K562 (cell line): ENCODE data around the gene CTDNEP1. TPM values are rescaled to one million over a fixed set of nuclear protein-coding genes. Genes with fewer than 3 reads are reported as not detected.
A peak's percentile ranks its signal among the peaks of the same experiment; 100 is the strongest.

ENCODE experiments used
- ATAC-seq: fragments of 200-7000 bp; cut with Tn5 transposase; 3 replicates; pipeline ENCODE4 v1.9.1; 2020; ENCODE audit warnings: moderate library complexity
- BruUV-seq: library from RNA; stranded (reverse); fragments of 400-500 nt; replicated peaks from 2 replicates; lab custom pipeline; 2021; lab: Mats Ljungman, UMichigan
- CTCF ChIA-PET: fragments of 300-600 bp; formaldehyde crosslinking; extraction: SDS; loops from one replicate; lab custom pipeline; 2021; ENCODE audit warnings: low intra/inter-chr PET ratio; lab: Yijun Ruan, JAX
- POLR2A ChIA-PET: fragments of 300-600, 350-650 bp; sonication (Branson Sonifier 250); formaldehyde crosslinking; extraction: SDS; loops from one replicate; lab custom pipeline; 2021; ENCODE audit warnings: antibody characterized with exemption, inconsistent platforms; lab: Yijun Ruan, JAX
- DNase-seq, 4 experiments: peaks; one replicate each; pipeline versions ENCODE4 v3.0.0 to v3.0.0-alpha.2; 2011 to 2018; ENCODE audit warnings: low spot score in 3 of 4, mixed read lengths in 3 of 4; ENCODE audit errors: extremely low read depth in 1 of 4
- FAIRE-seq: peaks from 2 replicates; lab custom pipeline; 2011; peaks lifted over from hg19 to GRCh38; lab: Jason Lieb, UNC
- H2AFZ ChIP-seq: 2 replicates; pipeline ENCODE4 v1.6.0; 2011; ENCODE audit warnings: low read depth, low read length, control low read depth, inconsistent platforms
- H3K27ac ChIP-seq: fragments of 200-600 bp; 3 replicates; pipeline ENCODE4 v1.8.0; 2011; ENCODE audit warnings: low read depth, mild to moderate bottlenecking, control low read depth, inconsistent platforms, low read length, moderate library complexity, mixed read lengths; ENCODE audit errors: extremely low read depth
- H3K27me3 ChIP-seq, 2 experiments: fragments of 300-600 bp in 1 of 2; 2 replicates in 1 of 2; 3 replicates in 1 of 2; pipeline versions ENCODE4 v1.6.0 to v1.8.0; 2011; ENCODE audit warnings: inconsistent platforms in 2 of 2, low read length in 2 of 2, mild to moderate bottlenecking in 1 of 2, mixed read lengths in 1 of 2, moderate library complexity in 1 of 2; ENCODE audit not compliant: control insufficient read depth in 2 of 2, insufficient read depth in 2 of 2
- H3K36me3 ChIP-seq: fragments of 300-600 bp; 3 replicates; pipeline ENCODE4 v1.8.0; 2011; ENCODE audit warnings: mild to moderate bottlenecking, low read length, inconsistent platforms; ENCODE audit not compliant: control insufficient read depth, insufficient read depth
- H3K4me1 ChIP-seq, 2 experiments: fragments of 200-600 bp in 1 of 2; replicated peaks in 1 of 2; 2 replicates in 1 of 2; 3 replicates in 1 of 2; pipeline versions ENCODE4 v1.5.1 to v1.8.0; 2011; ENCODE audit warnings: inconsistent platforms in 2 of 2, low read length in 2 of 2, mild to moderate bottlenecking in 1 of 2, mixed read lengths in 1 of 2, moderate library complexity in 1 of 2; ENCODE audit not compliant: control insufficient read depth in 2 of 2, insufficient read depth in 2 of 2
- H3K4me2 ChIP-seq: 2 replicates; pipeline ENCODE4 v1.6.1; 2011; ENCODE audit warnings: low read length, control low read depth, inconsistent platforms, mixed read lengths; ENCODE audit not compliant: insufficient read depth
- H3K4me3 ChIP-seq: fragments of 200-600 bp; sonication (generic), shearing (Covaris generic); 2 replicates; pipeline ENCODE4 v1.5.1; 2016; ENCODE audit warnings: control low read depth, inconsistent platforms
- H3K79me2 ChIP-seq: fragments of 200-600 bp; 3 replicates; pipeline ENCODE4 v1.8.0; 2011; ENCODE audit warnings: low read length, inconsistent platforms; ENCODE audit not compliant: control insufficient read depth, insufficient read depth
- H3K9ac ChIP-seq, 2 experiments: 2 replicates each; pipeline versions ENCODE4 v1.6.0 to v1.6.1; 2011; ENCODE audit warnings: low read depth in 2 of 2, low read length in 2 of 2, control low read depth in 1 of 2, inconsistent platforms in 1 of 2, mild to moderate bottlenecking in 1 of 2, mixed read lengths in 1 of 2; ENCODE audit not compliant: insufficient read depth in 1 of 2
- H3K9me1 ChIP-seq: one replicate; pipeline ENCODE4 v1.6.0; 2011; ENCODE audit warnings: inconsistent platforms, mild to moderate bottlenecking, low read length, moderate library complexity; ENCODE audit not compliant: control insufficient read depth, insufficient read depth
- H3K9me3 ChIP-seq: replicated peaks from 2 replicates; pipeline ENCODE4 v1.5.1; 2011; ENCODE audit warnings: low read depth, low read length, inconsistent platforms; ENCODE audit not compliant: control insufficient read depth, insufficient read depth
- H4K20me1 ChIP-seq: replicated peaks from 2 replicates; pipeline ENCODE4 v1.6.1; 2011; ENCODE audit warnings: low read length, inconsistent platforms, mixed read lengths; ENCODE audit not compliant: control insufficient read depth, insufficient read depth
- CTCFL ChIP-seq: IDR thresholded peaks from 2 replicates; pipeline ENCODE4 v1.6.1; 2011; ENCODE audit warnings: borderline replicate concordance, low read depth, mild to moderate bottlenecking, moderate library complexity, low read length; ENCODE audit not compliant: insufficient read depth, poor library complexity, severe bottlenecking
- JUNB ChIP-seq: fragments of 450-650 bp; formaldehyde crosslinking; conservative IDR thresholded peaks from 2 replicates; pipeline ENCODE4 v1.4.0; 2020; ENCODE audit warnings: mild to moderate bottlenecking
- MIER1 ChIP-seq: fragments of 450-650 bp; IDR thresholded peaks from 2 replicates; pipeline ENCODE4 v1.6.1; 2016; ENCODE audit warnings: antibody characterized with exemption, mild to moderate bottlenecking, low read depth
- PHF8 ChIP-seq: fragments of 200-600 bp; sonication (generic); IDR thresholded peaks from 2 replicates; pipeline ENCODE4 v1.6.1; 2012; ENCODE audit warnings: mixed run types, mild to moderate bottlenecking, inconsistent platforms, low read length, moderate library complexity, borderline replicate concordance
- SIN3A ChIP-seq, 2 experiments: fragments of 150-350 bp in 1 of 2; IDR thresholded peaks; 2 replicates each; pipeline ENCODE4 v1.6.1; 2011 to 2016; ENCODE audit warnings: borderline replicate concordance in 2 of 2, low read depth in 2 of 2, low read length in 2 of 2, mild to moderate bottlenecking in 2 of 2, moderate library complexity in 2 of 2; ENCODE audit not compliant: control insufficient read depth in 1 of 2
- SPI1 ChIP-seq: IDR thresholded peaks from 2 replicates; pipeline ENCODE4 v1.6.1; 2011; ENCODE audit warnings: low read depth, low read length, control low read depth, borderline replicate concordance
- TOE1 ChIP-seq, 2 experiments: fragments of 450-650 bp in 1 of 2; sonication (generic) in 1 of 2; formaldehyde crosslinking in 1 of 2; IDR thresholded peaks; 2 replicates each; pipeline versions ENCODE4 v1.7.1 to v1.8.0; 2016 to 2022; ENCODE audit warnings: borderline replicate concordance in 2 of 2, mild to moderate bottlenecking in 2 of 2, antibody characterized with exemption in 1 of 2, inconsistent platforms in 1 of 2, low read depth in 1 of 2, missing genetic modification reagents in 1 of 2, moderate library complexity in 1 of 2
- ZNF224 ChIP-seq: sonication (generic); formaldehyde crosslinking; IDR thresholded peaks from 2 replicates; pipeline ENCODE4 v1.8.0; 2022; ENCODE audit warnings: mild to moderate bottlenecking, missing genetic modification reagents
- WGBS: fragments of 100-300 bp; shearing (Covaris generic); methylation state at CpG from one replicate; pipeline ENCODE4 v1.1.6; 2016; ENCODE audit warnings: low coverage, mixed read lengths; ENCODE audit not compliant: insufficient coverage; ENCODE audit errors: missing lambda C conversion rate; 5-methylcytosine and 5-hydroxymethylcytosine counted together
- in situ Hi-C: fragments of 300-500 bp; cut with MboI; formaldehyde crosslinking; loops from 4 replicates; pipeline ENCODE4 v1.15.0; 2018; ENCODE audit warnings: inconsistent platforms, mixed read lengths
- intact Hi-C: fragments of 100-400 bp; cut with micrococcal nuclease; formaldehyde crosslinking; loops from 2 replicates; pipeline ENCODE4 v1.14.2; 2022
- polyA plus RNA-seq, 8 experiments: library from polyadenylated mRNA; depleted of rRNA in 4 of 8; stranded (reverse) in 5 of 8; unstranded in 3 of 8; fragments of >200 nt; fragmentation: Nextera tagmentation in 2 of 8; fragmentation: Illumina TruSeq in 1 of 8; extraction: Ambion mirVana in 2 of 8; extraction: Trizol in 1 of 8; gene quantifications; 2 replicates each; pipeline versions ENCODE4 v1.2.1 to v1.2.3, GENCODE V29; 2011 to 2014; ENCODE audit warnings: inconsistent platforms in 1 of 8, missing spikeins in 1 of 8
- total RNA-seq, 7 experiments: library from RNA; depleted of rRNA in 6 of 7; stranded (reverse); fragments of >200 nt in 6 of 7; fragmentation: Illumina TruSeq in 2 of 7; extraction: Trizol in 2 of 7; gene quantifications; 2 replicates each; pipeline versions ENCODE4 v1.2.1 to v1.2.3, GENCODE V29; 2011 to 2021; ENCODE audit warnings: low replicate concordance in 1 of 7

CTDNEP1 gene
- total and polyA plus RNA-seq, 9 of the 15 experiments (the other 6 are each of a cell fraction or from before 2014, with no cell fraction given) = 10.7 to 150 (median 28.5) TPM

- TF ChIP-seq SIN3A (IDR thresholded peaks at IDR 0.05; ENCODE audit: borderline replicate concordance in 2 of 2, control insufficient read depth in 1 of 2, low read depth in 2 of 2, low read length in 2 of 2) (peak in 1 of 2 experiments; percentile 51; a peak in 1 of 4 replicates), PHF8 (peak; percentile 19; the same call in 1 of the 2 replicates), TOE1 (IDR thresholded peaks at IDR 0.05; ENCODE audit: borderline replicate concordance) (no peak), TOE1 (CRISPR knock-in tag; IDR thresholded peaks at IDR 0.05; ENCODE audit: borderline replicate concordance, low read depth) (no peak), MIER1 (no peak), JUNB (CRISPR knock-in tag) (no peak), ZNF224 (CRISPR knock-in tag) (no peak)
Observed at GRCh38 chr17:7250695-7251627, 573 bp downstream of the CTDNEP1 start (continued).

GRCh38 chr17:7249830-7250229, 1.7 kb downstream of the CTDNEP1 start:
- H3K9me1 ChIP-seq = no peaks in the 10 kb centered on the region
- 63% methylated on average over 6 of the region's 7 CpGs for WGBS
- H3K36me3 ChIP-seq = peaks cover 46% of the 10 kb centered on the region
- TF ChIP-seq CTCFL (no peak), SPI1 (peak; percentile 70)
- DNase-seq (no peak), FAIRE-seq (no peak), ATAC-seq (no peak)
- H3K4me1 ChIP-seq = peaks cover 13 to 19% of the 10 kb centered on the region in 2 experiments; a peak in 4 of 5 replicates
- in situ Hi-C loops (no loop called here), intact Hi-C loops (no loop called here)
- peak overlapping the region; percentile 96 for H3K27ac ChIP-seq
- no peak overlapping the region for H2AFZ ChIP-seq
- BruUV-seq = no TSS peak
- ChIA-PET POLR2A (interaction anchor here (1.0 to 2.5 kb wide), 2 partner anchors 14 to 20 kb away, joined by 4 to 8 read pairs; no protein-coding TSS in a partner anchor), CTCF (no interaction called here)
- peaks cover 61% of the 10 kb centered on the region for H3K79me2 ChIP-seq
- no peaks in the 10 kb centered on the region for H3K27me3 ChIP-seq
- peak overlapping the region; percentile 95 for H3K4me3 ChIP-seq
- H3K9ac ChIP-seq = peak overlapping the region; percentile 97 to 98; a peak in 3 of 4 replicates
- no peaks in the 10 kb centered on the region for H3K9me3 ChIP-seq
- H4K20me1 ChIP-seq = no peaks in the 10 kb centered on the region
- H3K4me2 ChIP-seq = peak overlapping the region; percentile 87
